IPS DF 6.9 (cell line): ENCODE results near the gene GDAP1L1.

Experiments
- DNase-seq: peaks from one replicate; pipeline ENCODE4 v3.0.0-alpha.2; 2013; ENCODE audit warnings: low read depth, low spot score
- H3K27ac ChIP-seq: one replicate; pipeline ENCODE4 v1.5.1; 2013; ENCODE audit warnings: low read length, control low read depth
- H3K27me3 ChIP-seq: 2 replicates; pipeline ENCODE4 v1.6.1; 2013; ENCODE audit warnings: mild to moderate bottlenecking, low read length; ENCODE audit not compliant: control insufficient read depth, insufficient read depth
- H3K36me3 ChIP-seq: 2 replicates; pipeline ENCODE4 v1.6.1; 2013; ENCODE audit warnings: low read length; ENCODE audit not compliant: control insufficient read depth, insufficient read depth
- H3K4me1 ChIP-seq: 2 replicates; pipeline ENCODE4 v1.6.1; 2013; ENCODE audit warnings: low read length; ENCODE audit not compliant: control insufficient read depth, insufficient read depth
- H3K4me3 ChIP-seq: 2 replicates; pipeline ENCODE4 v1.5.1; 2013; ENCODE audit warnings: mild to moderate bottlenecking, low read length
- H3K9me3 ChIP-seq: 2 replicates; pipeline ENCODE4 v1.6.1; 2013; ENCODE audit warnings: low read length, inconsistent platforms; ENCODE audit not compliant: control insufficient read depth, insufficient read depth
- WGBS: extraction: QIAGEN DNeasy Blood & Tissue Kit; methylation state at CpG from one replicate; pipeline ENCODE4 v1.1.7; 2013; ENCODE audit warnings: mixed read lengths, missing lambda C conversion rate; ENCODE audit not compliant: insufficient read length, insufficient coverage; 5-methylcytosine and 5-hydroxymethylcytosine counted together

The GDAP1L1 gene

GRCh38 chr20:44302026-44302669 is 55.0 kb downstream of the GDAP1L1 start:
- no peaks in the 10 kb centered on the region for H3K9me3 ChIP-seq
- DNase-seq, result no peak
- no peak overlapping the region for H3K27ac ChIP-seq
- no CpG with 5 or more reads among the region's 5 CpGs for WGBS
- no peaks in the 10 kb centered on the region; the same call in 1 of the 2 replicates for H3K4me1 ChIP-seq
- H3K36me3 ChIP-seq, result no peaks in the 10 kb centered on the region
- H3K4me3 ChIP-seq, result no peak overlapping the region
- no peaks in the 10 kb centered on the region for H3K27me3 ChIP-seq

GRCh38 chr20:44302736-44303135 is 55.6 kb downstream of the GDAP1L1 start:
- Histone ChIP-seq H3K4me3 (no peak overlapping the region), H3K27me3 (no peaks in the 10 kb centered on the region), H3K9me3 (no peaks in the 10 kb centered on the region), H3K4me1 (no peaks in the 10 kb centered on the region; the same call in 1 of the 2 replicates), H3K36me3 (no peaks in the 10 kb centered on the region), H3K27ac (no peak overlapping the region)
- WGBS, result no CpG with 5 or more reads among the region's 8 CpGs
- no peak for DNase-seq

GRCh38 chr20:44304383-44304782 is 57.3 kb downstream of the GDAP1L1 start:
- Histone ChIP-seq H3K27ac (no peak overlapping the region), H3K4me1 (no peaks in the 10 kb centered on the region), H3K9me3 (no peaks in the 10 kb centered on the region), H3K36me3 (no peaks in the 10 kb centered on the region), H3K4me3 (no peak overlapping the region), H3K27me3 (no peaks in the 10 kb centered on the region)
- DNase-seq, result no peak

DNA sequence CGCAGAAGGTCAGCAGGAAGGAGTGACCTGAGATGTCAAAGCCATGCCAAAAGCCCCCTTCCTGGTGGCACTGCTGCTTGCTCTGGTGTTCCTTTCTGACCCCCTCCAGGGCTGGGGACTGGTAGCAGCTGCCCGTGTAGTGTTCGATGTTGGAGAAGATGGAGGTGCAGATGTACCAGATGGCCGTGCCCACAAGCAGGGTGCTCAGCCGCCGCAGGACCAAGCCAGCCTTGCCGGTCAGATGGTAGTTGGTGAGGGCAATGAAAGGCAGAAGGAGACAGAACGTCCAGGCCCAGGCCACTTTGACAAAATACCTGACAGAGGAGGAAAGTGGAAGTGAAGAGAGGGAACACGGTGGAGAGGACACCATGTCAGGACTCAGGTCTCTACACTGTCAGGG is 59.8 kb downstream of the GDAP1L1 start:
- no peaks in the 10 kb centered on the region for H3K9me3 ChIP-seq
- no peak overlapping the region for H3K4me3 ChIP-seq
- no peak overlapping the region for H3K27ac ChIP-seq
- DNase-seq, result no peak
- H3K4me1 ChIP-seq, result 0 out of 2 replicates have a peak, but pooled peaks cover 2% of the 10 kb centered on the region
- WGBS, result no CpG with 5 or more reads among the region's 9 CpGs
- no peaks in the 10 kb centered on the region for H3K36me3 ChIP-seq
- no peaks in the 10 kb centered on the region for H3K27me3 ChIP-seq

GRCh38 chr20:44309763-44310663 is 62.9 kb downstream of the GDAP1L1 start:
- Histone ChIP-seq H3K36me3 (no peaks in the 10 kb centered on the region), H3K9me3 (no peaks in the 10 kb centered on the region), H3K27ac (no peak overlapping the region), H3K4me1 (0 out of 2 replicates have a peak, but pooled peaks cover 2% of the 10 kb centered on the region), H3K27me3 (no peaks in the 10 kb centered on the region), H3K4me3 (peak overlapping the region; percentile 89; the same call in 1 of the 2 replicates)
- no CpG with 5 or more reads among the region's 17 CpGs for WGBS
- DNase-seq, result no peak

DNA sequence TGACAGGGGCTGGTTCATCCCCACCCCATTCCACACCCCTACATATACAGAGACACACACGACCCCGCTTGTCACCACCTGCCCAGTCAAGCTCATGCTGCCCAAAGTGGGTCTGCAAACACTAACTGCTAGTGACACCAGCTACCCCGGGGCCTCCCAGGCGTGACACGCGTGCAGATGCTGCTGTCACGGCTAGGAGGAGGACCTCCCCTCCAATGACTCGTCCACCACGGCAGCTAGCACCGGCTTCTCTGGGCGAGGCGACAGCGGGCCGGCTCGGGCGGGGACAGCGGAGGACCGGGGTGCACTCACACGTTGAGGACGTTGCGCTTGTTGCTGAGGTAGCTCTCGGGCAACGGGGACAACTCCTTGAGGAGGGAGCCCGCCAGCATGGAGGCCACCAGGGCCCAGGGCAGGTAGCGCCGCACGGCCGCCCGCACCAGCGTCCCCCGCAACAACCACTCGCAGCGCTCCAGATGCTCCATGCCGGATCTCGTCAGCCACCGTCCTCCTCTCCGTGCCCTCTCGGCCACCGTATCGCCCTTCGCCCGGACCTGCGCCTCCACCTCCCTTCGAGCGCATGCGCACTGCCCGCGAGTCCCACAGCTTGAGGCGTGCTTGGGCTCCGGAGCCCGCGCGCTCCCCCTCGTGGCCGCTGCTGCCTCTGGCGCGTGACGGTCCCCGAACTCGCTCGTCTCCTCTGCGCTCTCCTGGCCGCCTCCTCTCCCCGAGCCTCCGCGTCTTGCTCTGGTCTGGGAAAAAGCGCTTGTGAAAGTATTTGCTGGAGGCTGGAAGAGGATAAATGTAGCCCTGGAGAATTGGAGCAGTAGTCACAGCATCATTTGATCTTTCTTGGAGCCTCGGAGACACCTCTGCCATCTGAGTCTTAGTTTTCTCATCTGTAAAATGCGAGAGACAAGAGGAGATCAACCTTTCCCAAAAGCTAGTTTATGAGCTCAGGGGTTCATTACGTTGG is 63.8 kb downstream of the GDAP1L1 start, which contains the start of gene FITM2:
TSS of gene FITM2 (minus strand) at position 539 of the 976 bp plus-strand sequence. CDS start at position 485, 54 bp downstream.
- DNase-seq, result peak; percentile 96

DNA sequence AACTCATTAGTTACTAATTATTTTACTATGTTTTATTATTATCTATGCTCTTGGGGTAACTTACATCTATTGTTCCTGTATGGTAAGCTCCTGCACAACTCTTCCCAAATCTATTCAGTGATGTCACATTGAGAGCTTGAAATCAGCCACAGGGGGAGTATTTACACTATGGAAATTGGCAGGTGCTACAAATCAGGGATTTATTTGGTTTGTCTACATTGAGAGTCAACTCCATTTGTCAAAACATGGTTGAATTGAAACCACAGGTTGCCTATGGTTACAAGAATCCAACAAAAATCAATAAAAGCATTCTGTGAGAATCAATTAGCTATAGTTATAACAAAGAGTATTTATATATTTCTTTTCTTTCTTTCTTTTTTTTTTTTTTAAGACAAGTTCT is 67.8 kb downstream of the GDAP1L1 start:
- no peak for DNase-seq

More for the DNA sequence above, 63.8 kb downstream of the GDAP1L1 start, which contains the start of gene FITM2:
- Histone ChIP-seq H3K4me3 (peak within 1 kb of the TSS; percentile 89), H3K9me3 (no peaks in the 10 kb centered on the region), H3K4me1 (0 out of 2 replicates have a peak, but pooled peaks cover 2% of the 10 kb centered on the region), H3K36me3 (no peaks in the 10 kb centered on the region), H3K27ac (no peak within 1 kb of the TSS), H3K27me3 (no peaks in the 10 kb centered on the region)
- no CpG with 5 or more reads among the region's 70 CpGs for WGBS

DNA sequence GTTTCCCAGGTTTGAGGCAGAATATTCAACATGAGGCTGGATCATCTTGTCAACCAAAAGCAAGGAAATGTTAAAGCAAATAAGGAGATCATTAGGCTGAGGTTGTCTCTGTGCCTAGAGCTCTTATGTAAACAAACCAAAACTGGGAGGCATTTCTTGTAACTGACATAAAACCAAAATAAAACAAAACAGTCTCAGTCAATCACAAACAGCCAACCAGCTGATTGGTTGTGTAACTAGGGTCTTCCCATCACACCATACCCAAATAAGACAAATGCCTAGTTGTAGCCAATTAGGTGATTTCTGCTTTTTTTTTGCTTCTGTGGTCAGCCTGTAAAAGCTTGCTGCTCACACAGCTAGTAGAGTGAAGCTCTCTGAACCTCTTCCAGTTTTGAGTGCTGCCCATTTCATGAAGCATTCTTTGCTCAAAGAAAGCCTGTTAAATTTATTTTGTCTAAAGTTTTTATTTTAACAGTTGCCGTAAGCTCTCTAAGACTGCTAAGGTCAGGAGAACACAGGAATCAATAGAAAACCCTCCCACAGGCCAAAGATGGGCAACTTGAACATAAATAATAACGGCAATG is 72.8 kb downstream of the GDAP1L1 start:
- Histone ChIP-seq H3K27ac (no peak overlapping the region), H3K27me3 (no peaks in the 10 kb centered on the region), H3K4me1 (peaks cover 4% of the 10 kb centered on the region), H3K36me3 (no peaks in the 10 kb centered on the region), H3K9me3 (no peaks in the 10 kb centered on the region), H3K4me3 (no peak overlapping the region)
- WGBS, result no CpG with 5 or more reads among the region's 2 CpGs
- no peak for DNase-seq

More for the DNA sequence above, 67.8 kb downstream of the GDAP1L1 start:
- Histone ChIP-seq H3K36me3 (no peaks in the 10 kb centered on the region), H3K27me3 (no peaks in the 10 kb centered on the region), H3K4me3 (no peak overlapping the region), H3K27ac (no peak overlapping the region), H3K9me3 (no peaks in the 10 kb centered on the region), H3K4me1 (0 out of 2 replicates have a peak, but pooled peaks cover 2% of the 10 kb centered on the region)

GRCh38 chr20:44324343-44324742 is 77.2 kb downstream of the GDAP1L1 start:
- H3K4me3 ChIP-seq, result no peak overlapping the region
- DNase-seq, result no peak
- no peaks in the 10 kb centered on the region for H3K36me3 ChIP-seq
- H3K27ac ChIP-seq, result no peak overlapping the region
- peaks cover 6% of the 10 kb centered on the region for H3K4me1 ChIP-seq
- H3K9me3 ChIP-seq, result no peaks in the 10 kb centered on the region
- WGBS, result no CpG with 5 or more reads among the region's 1 CpG
- no peaks in the 10 kb centered on the region for H3K27me3 ChIP-seq
